Measurements from ENCODE around the gene RAP2A. TPM values are rescaled to one million over a fixed set of nuclear protein-coding genes. Genes with fewer than 3 reads are reported as not detected.

RAP2A gene
- total RNA-seq, 1 donor = 49.9 TPM

DNA sequence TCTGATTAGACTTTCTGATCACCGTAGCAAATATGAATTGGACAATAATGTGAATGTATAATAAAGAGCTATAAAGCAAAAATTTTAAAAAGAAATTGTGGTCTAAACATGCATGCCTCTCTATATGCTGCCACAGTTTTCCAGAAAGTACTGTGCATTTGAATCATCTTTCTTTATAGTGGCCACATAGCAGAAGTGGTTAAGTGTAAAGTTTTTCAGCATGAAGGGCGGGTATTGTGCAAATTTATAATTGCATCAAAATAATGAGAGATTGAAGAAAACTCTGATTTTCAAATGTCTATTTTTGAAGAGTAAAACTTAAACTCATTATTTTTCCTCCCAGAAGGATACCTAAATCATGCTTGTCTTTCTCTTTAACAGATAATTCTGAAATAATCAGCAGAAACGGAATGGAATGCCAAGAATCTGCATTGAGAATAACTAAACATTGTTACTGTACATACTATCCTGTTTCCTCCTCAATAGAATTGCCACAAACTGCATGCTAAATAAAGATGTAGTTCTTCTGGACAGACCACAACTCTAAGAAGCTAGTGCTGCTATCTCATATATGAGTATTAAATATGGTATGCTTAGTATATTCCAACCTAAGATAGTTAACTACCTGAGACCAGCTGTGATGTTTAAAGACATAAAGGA is 42.9 kb upstream of the RAP2A start:
- Histone ChIP-seq H2AFZ (ENCODE audit: low read length) (no peak overlapping the region), H3K27ac (ENCODE audit: low read depth, low read length) (no peak overlapping the region), H3K4me2 (ENCODE audit: insufficient read depth, low read length) (no peak overlapping the region), H3K36me3 (ENCODE audit: insufficient read depth, low read length) (peaks cover 15% of the 10 kb centered on the region), H3K9me3 (ENCODE audit: low read depth, low read length) (no peaks in the 10 kb centered on the region), H3K79me2 (ENCODE audit: insufficient read depth, low read length) (no peaks in the 10 kb centered on the region), H3K4me3 (ENCODE audit: insufficient read depth, low read length) (no peak overlapping the region), H3K27me3 (ENCODE audit: insufficient read depth, low read length) (no peaks in the 10 kb centered on the region), H3K4me1 (ENCODE audit: insufficient read depth, low read length) (peaks cover 12% of the 10 kb centered on the region), H4K20me1 (ENCODE audit: insufficient read depth, low read length) (no peaks in the 10 kb centered on the region)
- DNase-seq (ENCODE audit: insufficient read length, low spot score, missing footprints) = no peak
- TF ChIP-seq, protein P1, sequence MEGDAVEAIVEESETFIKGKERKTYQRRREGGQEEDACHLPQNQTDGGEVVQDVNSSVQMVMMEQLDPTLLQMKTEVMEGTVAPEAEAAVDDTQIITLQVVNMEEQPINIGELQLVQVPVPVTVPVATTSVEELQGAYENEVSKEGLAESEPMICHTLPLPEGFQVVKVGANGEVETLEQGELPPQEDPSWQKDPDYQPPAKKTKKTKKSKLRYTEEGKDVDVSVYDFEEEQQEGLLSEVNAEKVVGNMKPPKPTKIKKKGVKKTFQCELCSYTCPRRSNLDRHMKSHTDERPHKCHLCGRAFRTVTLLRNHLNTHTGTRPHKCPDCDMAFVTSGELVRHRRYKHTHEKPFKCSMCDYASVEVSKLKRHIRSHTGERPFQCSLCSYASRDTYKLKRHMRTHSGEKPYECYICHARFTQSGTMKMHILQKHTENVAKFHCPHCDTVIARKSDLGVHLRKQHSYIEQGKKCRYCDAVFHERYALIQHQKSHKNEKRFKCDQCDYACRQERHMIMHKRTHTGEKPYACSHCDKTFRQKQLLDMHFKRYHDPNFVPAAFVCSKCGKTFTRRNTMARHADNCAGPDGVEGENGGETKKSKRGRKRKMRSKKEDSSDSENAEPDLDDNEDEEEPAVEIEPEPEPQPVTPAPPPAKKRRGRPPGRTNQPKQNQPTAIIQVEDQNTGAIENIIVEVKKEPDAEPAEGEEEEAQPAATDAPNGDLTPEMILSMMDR (IDR thresholded peaks at IDR 0.05; ENCODE audit: extremely low read depth, low read depth, low read length) = no peak

DNA sequence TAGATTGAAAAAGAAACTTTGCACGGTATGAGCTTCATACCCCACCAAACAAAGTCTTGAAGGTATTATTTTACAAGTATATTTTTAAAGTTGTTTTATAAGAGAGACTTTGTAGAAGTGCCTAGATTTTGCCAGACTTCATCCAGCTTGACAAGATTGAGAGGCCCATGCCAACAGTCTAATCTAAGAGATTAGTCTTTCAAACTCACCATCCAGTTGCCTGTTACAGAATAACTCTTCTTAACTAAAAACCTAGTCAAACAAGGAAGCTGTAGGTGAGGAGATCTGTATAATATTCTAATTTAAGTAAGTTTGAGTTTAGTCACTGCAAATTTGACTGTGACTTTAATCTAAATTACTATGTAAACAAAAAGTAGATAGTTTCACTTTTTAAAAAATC is 41.9 kb upstream of the RAP2A start:
- H4K20me1 ChIP-seq (ENCODE audit: insufficient read depth, low read length) = no peaks in the 10 kb centered on the region
- H3K79me2 ChIP-seq (ENCODE audit: insufficient read depth, low read length) = no peaks in the 10 kb centered on the region
- peaks cover 15% of the 10 kb centered on the region for H3K36me3 ChIP-seq (ENCODE audit: insufficient read depth, low read length)
- no peak overlapping the region for H3K4me2 ChIP-seq (ENCODE audit: insufficient read depth, low read length)
- H3K4me3 ChIP-seq (ENCODE audit: insufficient read depth, low read length) = no peak overlapping the region
- no peak overlapping the region for H3K27ac ChIP-seq (ENCODE audit: low read depth, low read length)
- H3K4me1 ChIP-seq (ENCODE audit: insufficient read depth, low read length) = peaks cover 12% of the 10 kb centered on the region
- H3K27me3 ChIP-seq (ENCODE audit: insufficient read depth, low read length) = no peaks in the 10 kb centered on the region
- H2AFZ ChIP-seq (ENCODE audit: low read length) = no peak overlapping the region
- H3K9me3 ChIP-seq (ENCODE audit: low read depth, low read length) = no peaks in the 10 kb centered on the region
- TF ChIP-seq, protein P1 (IDR thresholded peaks at IDR 0.05; ENCODE audit: extremely low read depth, low read depth, low read length) = no peak
- DNase-seq (ENCODE audit: insufficient read length, low spot score, missing footprints) = no peak

DNA sequence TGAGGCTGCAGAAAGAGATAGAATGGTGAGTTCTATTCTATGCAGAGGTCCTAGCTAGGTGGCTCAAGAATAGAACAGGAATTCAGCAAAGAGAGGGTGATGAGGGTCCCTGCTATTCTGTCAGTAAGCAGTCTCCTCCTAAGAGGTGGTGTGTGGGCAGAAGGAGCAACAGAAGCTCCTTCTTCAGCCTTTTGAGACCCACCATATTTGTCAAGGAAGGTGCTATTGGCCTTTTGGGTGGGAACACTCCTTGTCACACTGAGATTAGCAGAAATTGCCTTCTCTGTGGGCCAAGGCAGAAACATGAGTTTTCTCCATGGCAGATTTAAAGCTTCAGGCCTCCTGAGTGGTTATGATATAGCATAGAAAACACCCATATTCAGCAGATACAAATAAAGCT is 39.4 kb upstream of the RAP2A start:
- Histone ChIP-seq H3K27me3 (ENCODE audit: insufficient read depth, low read length) (no peaks in the 10 kb centered on the region), H2AFZ (ENCODE audit: low read length) (no peak overlapping the region), H3K4me1 (ENCODE audit: insufficient read depth, low read length) (peaks cover 12% of the 10 kb centered on the region), H3K79me2 (ENCODE audit: insufficient read depth, low read length) (no peaks in the 10 kb centered on the region), H3K9me3 (ENCODE audit: low read depth, low read length) (no peaks in the 10 kb centered on the region), H3K36me3 (ENCODE audit: insufficient read depth, low read length) (peaks cover 7% of the 10 kb centered on the region), H3K4me3 (ENCODE audit: insufficient read depth, low read length) (no peak overlapping the region), H4K20me1 (ENCODE audit: insufficient read depth, low read length) (no peaks in the 10 kb centered on the region), H3K27ac (ENCODE audit: low read depth, low read length) (no peak overlapping the region), H3K4me2 (ENCODE audit: insufficient read depth, low read length) (no peak overlapping the region)
- TF ChIP-seq, protein P1 (IDR thresholded peaks at IDR 0.05; ENCODE audit: extremely low read depth, low read depth, low read length) = no peak
- DNase-seq (ENCODE audit: insufficient read length, low spot score, missing footprints) = no peak

DNA sequence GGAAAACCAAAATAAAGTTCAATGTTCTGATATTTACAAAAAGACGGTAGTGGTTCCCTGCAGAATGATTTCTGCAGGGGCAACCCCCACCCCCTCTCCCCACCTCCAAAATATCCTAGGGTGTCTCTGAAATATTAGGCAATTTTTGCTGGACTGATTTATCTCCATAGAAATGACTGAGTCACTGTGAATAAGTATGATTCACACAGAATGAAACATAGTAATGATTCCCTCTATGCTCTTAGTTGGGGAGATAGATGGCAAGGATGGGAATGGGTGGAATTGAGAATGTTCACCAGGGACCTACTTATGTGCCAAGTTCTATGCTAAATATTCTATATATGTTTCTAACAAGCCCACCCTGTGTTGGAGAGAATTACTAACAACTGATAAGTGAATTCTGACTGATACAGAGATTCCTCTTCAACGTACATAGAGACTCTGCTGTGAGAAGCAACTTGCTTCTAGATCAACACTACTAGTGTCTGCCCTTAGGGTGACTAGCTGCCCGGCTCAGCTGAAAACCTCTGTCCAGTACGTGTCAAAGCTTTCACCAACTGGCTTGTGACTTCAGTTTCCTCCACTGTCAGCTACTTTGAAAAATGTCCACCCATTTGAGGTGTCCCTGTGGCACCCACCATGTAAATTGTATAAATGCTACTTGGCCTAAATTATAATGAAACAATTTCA is 38.4 kb upstream of the RAP2A start:
- no peaks in the 10 kb centered on the region for H3K27me3 ChIP-seq (ENCODE audit: insufficient read depth, low read length)
- peaks cover 12% of the 10 kb centered on the region for H3K4me1 ChIP-seq (ENCODE audit: insufficient read depth, low read length)
- no peaks in the 10 kb centered on the region for H3K9me3 ChIP-seq (ENCODE audit: low read depth, low read length)
- peaks cover 7% of the 10 kb centered on the region for H3K36me3 ChIP-seq (ENCODE audit: insufficient read depth, low read length)
- H4K20me1 ChIP-seq (ENCODE audit: insufficient read depth, low read length) = no peaks in the 10 kb centered on the region
- H3K4me3 ChIP-seq (ENCODE audit: insufficient read depth, low read length) = no peak overlapping the region
- TF ChIP-seq, protein P1 (IDR thresholded peaks at IDR 0.05; ENCODE audit: extremely low read depth, low read depth, low read length) = no peak
- H2AFZ ChIP-seq (ENCODE audit: low read length) = no peak overlapping the region
- peak overlapping the region; percentile 53 for H3K27ac ChIP-seq (ENCODE audit: low read depth, low read length)
- H3K79me2 ChIP-seq (ENCODE audit: insufficient read depth, low read length) = no peaks in the 10 kb centered on the region
- H3K4me2 ChIP-seq (ENCODE audit: insufficient read depth, low read length) = peak overlapping the region; percentile 18
- DNase-seq (ENCODE audit: insufficient read length, low spot score, missing footprints) = no peak

All from osteoblast (primary cell).